SK-N-SH treated with all-trans-retinoic acid at 6 μM for 48 hours (cell line): ENCODE data around the gene CHRNG.

ENCODE experiments used
- ARNTL ChIP-seq: fragments of 450-650 bp; formaldehyde crosslinking; IDR thresholded peaks from 2 replicates; pipeline ENCODE4 v1.5.0; 2020; ENCODE audit warnings: low read depth, mild to moderate bottlenecking, moderate library complexity, borderline replicate concordance
- ESRRG ChIP-seq: fragments of 250-450 bp; sonication (Bioruptor Pico); IDR thresholded peaks from 2 replicates; pipeline ENCODE4 v1.6.1; 2021; ENCODE audit warnings: mild to moderate bottlenecking
- POU6F1 ChIP-seq: fragments of 250-450 bp; sonication (Bioruptor Pico); IDR thresholded peaks from 2 replicates; pipeline ENCODE4 v1.8.0; 2021; ENCODE audit warnings: low read depth, mild to moderate bottlenecking, moderate library complexity, borderline replicate concordance
- TCF4 ChIP-seq: fragments of 250-450 bp; sonication (Bioruptor Pico); IDR thresholded peaks from 2 replicates; pipeline ENCODE4 v1.8.0; 2021; ENCODE audit warnings: mild to moderate bottlenecking, moderate library complexity, borderline replicate concordance
- ZC3H10 ChIP-seq: fragments of 250-450 bp; sonication (Bioruptor Pico); IDR thresholded peaks from 2 replicates; pipeline ENCODE4 v1.5.1; 2021; ENCODE audit warnings: mild to moderate bottlenecking, moderate library complexity
- ZNF565 ChIP-seq: fragments of 450-650 bp; formaldehyde crosslinking; conservative IDR thresholded peaks from 2 replicates; pipeline ENCODE4 v1.5.0; 2020; ENCODE audit warnings: low read depth, mild to moderate bottlenecking, moderate library complexity
- ZNF70 ChIP-seq: fragments of 450-650 bp; formaldehyde crosslinking; IDR thresholded peaks from 2 replicates; pipeline ENCODE4 v1.5.0; 2020; ENCODE audit warnings: mild to moderate bottlenecking, moderate library complexity

- TF ChIP-seq POU6F1 (CRISPR knock-in tag) (no peak), ESRRG (no peak), ZNF565 (CRISPR knock-in tag) (no peak), ARNTL (no peak), TCF4 (CRISPR knock-in tag) (no peak), ZC3H10 (CRISPR knock-in tag) (no peak), ZNF70 (no peak)
These were observed 8.5 kb downstream of the CHRNG start for GRCh38 chr2:232547991-232548390.
